Measurements from ENCODE around the gene POLA1. TPM values are rescaled to one million over a fixed set of nuclear protein-coding genes. Genes with fewer than 3 reads are reported as not detected.

Gene POLA1
- total RNA-seq, 1 donor from 2014 or later = 11.1 TPM

DNA sequence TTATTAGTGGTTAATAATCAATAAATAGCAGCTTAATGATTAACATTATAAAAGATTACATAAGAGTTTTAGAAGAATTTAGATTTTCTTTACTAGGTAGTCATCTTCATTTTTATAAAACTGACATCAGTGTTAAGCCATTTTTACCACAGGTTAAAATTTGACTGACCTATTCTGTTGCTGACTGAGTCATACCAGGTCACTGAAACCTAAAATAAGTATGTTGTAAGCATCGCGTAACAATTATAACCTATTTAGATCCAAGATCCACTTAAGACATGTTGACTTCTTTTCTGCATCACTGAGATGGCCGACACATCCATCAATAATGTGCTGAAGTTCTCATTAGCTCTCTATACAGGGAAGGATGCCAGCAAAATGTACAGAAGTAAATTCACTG lies 285.4 kb downstream of the POLA1 start:
- intact Hi-C loops (cut with DNase I) = no loop called here
- Histone ChIP-seq H3K9me3 (no peaks in the 10 kb centered on the region), H3K4me3 (no peak overlapping the region), H3K36me3 (no peaks in the 10 kb centered on the region), H3K27ac (no peak overlapping the region), H3K27me3 (no peaks in the 10 kb centered on the region), H3K4me1 (no peaks in the 10 kb centered on the region)
- TF ChIP-seq CTCF (IDR thresholded peaks at IDR 0.05) = no peak
- DNase-seq (no peak), ATAC-seq (no peak)

GRCh38 chrX:24981030-24981429 lies 287.3 kb downstream of the POLA1 start:
- no peaks in the 10 kb centered on the region for H3K27me3 ChIP-seq
- H3K36me3 ChIP-seq = no peaks in the 10 kb centered on the region
- no peaks in the 10 kb centered on the region for H3K4me1 ChIP-seq
- H3K9me3 ChIP-seq = no peaks in the 10 kb centered on the region
- no peak for TF ChIP-seq CTCF (IDR thresholded peaks at IDR 0.05)
- no peak overlapping the region for H3K4me3 ChIP-seq
- ATAC-seq = no peak
- DNase-seq = no peak
- intact Hi-C loops (cut with DNase I) = no loop called here
- H3K27ac ChIP-seq = no peak overlapping the region

GRCh38 chrX:24982306-24982965 lies 288.7 kb downstream of the POLA1 start:
- no peak for ATAC-seq
- H3K27me3 ChIP-seq = no peaks in the 10 kb centered on the region
- no peaks in the 10 kb centered on the region for H3K36me3 ChIP-seq
- H3K4me3 ChIP-seq = no peak overlapping the region
- intact Hi-C loops (cut with DNase I) = no loop called here
- no peaks in the 10 kb centered on the region for H3K4me1 ChIP-seq
- DNase-seq = no peak
- H3K27ac ChIP-seq = no peak overlapping the region
- TF ChIP-seq CTCF (IDR thresholded peaks at IDR 0.05) = no peak
- no peaks in the 10 kb centered on the region for H3K9me3 ChIP-seq

DNA sequence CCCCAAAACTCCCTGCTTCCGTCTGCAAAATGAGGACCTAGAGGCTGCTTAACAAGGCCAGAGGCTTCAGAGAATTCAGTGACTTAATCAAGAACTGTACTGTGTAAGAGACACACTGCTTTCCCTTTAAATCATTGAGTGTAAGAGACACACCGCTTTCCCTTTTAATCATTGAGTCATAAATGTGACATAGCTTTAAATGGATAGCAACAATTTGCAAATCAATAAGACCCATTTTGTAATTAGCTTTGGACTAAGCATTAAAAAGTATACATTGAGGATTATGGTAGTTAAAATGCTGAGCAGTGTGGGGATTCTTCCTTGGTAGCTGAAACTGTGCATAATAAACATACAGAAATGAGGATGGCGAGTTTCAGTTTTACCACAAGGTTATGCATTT lies 290.2 kb downstream of the POLA1 start:
- ATAC-seq = no peak
- DNase-seq = no peak
- intact Hi-C loops (cut with DNase I) = no loop called here
- Histone ChIP-seq H3K9me3 (no peaks in the 10 kb centered on the region), H3K4me3 (no peak overlapping the region), H3K4me1 (no peaks in the 10 kb centered on the region), H3K36me3 (no peaks in the 10 kb centered on the region), H3K27ac (no peak overlapping the region), H3K27me3 (no peaks in the 10 kb centered on the region)
- TF ChIP-seq CTCF (IDR thresholded peaks at IDR 0.05) = no peak

GRCh38 chrX:24985120-24985519 lies 291.4 kb downstream of the POLA1 start:
- Histone ChIP-seq H3K4me3 (no peak overlapping the region), H3K4me1 (no peaks in the 10 kb centered on the region), H3K9me3 (no peaks in the 10 kb centered on the region), H3K36me3 (no peaks in the 10 kb centered on the region), H3K27me3 (no peaks in the 10 kb centered on the region), H3K27ac (no peak overlapping the region)
- no peak for TF ChIP-seq CTCF (IDR thresholded peaks at IDR 0.05)
- no peak for DNase-seq
- intact Hi-C loops (cut with DNase I) = no loop called here
- ATAC-seq = no peak

GRCh38 chrX:24987731-24988130 lies 294.0 kb downstream of the POLA1 start:
- Histone ChIP-seq H3K27me3 (no peaks in the 10 kb centered on the region), H3K4me3 (no peak overlapping the region), H3K36me3 (no peaks in the 10 kb centered on the region), H3K27ac (no peak overlapping the region), H3K4me1 (no peaks in the 10 kb centered on the region), H3K9me3 (no peaks in the 10 kb centered on the region)
- intact Hi-C loops (cut with DNase I) = no loop called here
- TF ChIP-seq CTCF (IDR thresholded peaks at IDR 0.05) = no peak
- ATAC-seq (no peak), DNase-seq (no peak)
